Mucosa of descending colon (tissue), 3 donors: ENCODE data around the gene CEP131. TPM values are rescaled to one million over a fixed set of nuclear protein-coding genes. Genes with fewer than 3 reads are reported as not detected.
"Not testable (repeated sequence)": the region's sequence is repeated elsewhere in the genome, so short reads cannot be mapped to it uniquely, and the experiment has no call there.

ENCODE experiments used
- ATAC-seq: fragments of 200-7000 bp; cut with Tn5 transposase; one replicate; pipeline ENCODE4 v1.9.1; 2020; ENCODE audit warnings: mild to moderate bottlenecking, moderate library complexity
- DNase-seq, 3 donors: peaks; one replicate each; pipeline ENCODE4 v3.0.0-alpha.2; 2020
- H3K36me3 ChIP-seq: fragments of 200-600 bp; one replicate; pipeline ENCODE4 v1.8.0; 2021; ENCODE audit warnings: low read depth, mild to moderate bottlenecking
- H3K4me1 ChIP-seq: fragments of 200-600 bp; one replicate; pipeline ENCODE4 v1.8.0; 2021; ENCODE audit warnings: low read depth, mild to moderate bottlenecking
- H3K4me3 ChIP-seq: fragments of 200-600 bp; one replicate; pipeline ENCODE4 v1.8.0; 2021; ENCODE audit warnings: mild to moderate bottlenecking
- H3K9me3 ChIP-seq: fragments of 200-600 bp; one replicate; pipeline ENCODE4 v1.8.0; 2021; ENCODE audit warnings: mild to moderate bottlenecking
- intact Hi-C, 2 donors: fragments of 100-400 bp; cut with DNase I in 1 of 2; cut with micrococcal nuclease in 1 of 2; formaldehyde crosslinking; loops; one replicate each; pipeline versions ENCODE4 v1.11.0 to v1.11.1; 2022; cut with DNase I, micrococcal nuclease
- total RNA-seq, 3 donors: library from RNA; stranded (reverse); fragmentation: NEBNext Ultra II Directional in 2 of 3; extraction: Animal tissue kit (Norgen Biotek cat#: 25700) in 2 of 3; gene quantifications; one replicate each; pipeline versions ENCODE4 v1.2.1 to v1.2.4, GENCODE V29; 2021 to 2023
- TF ChIP-seq, protein P1 (sequence below): fragments of 200-600 bp; IDR thresholded peaks from one replicate; pipeline ENCODE4 v1.8.0; 2022; ENCODE audit warnings: antibody characterized with exemption, mild to moderate bottlenecking
- donor health status: DM: no; HTN: no; CAD: no; lungs with moderate emphysema.
- donor health status: DM: no; HTN: no; CAD: no.
- donor health status: DM: no; HTN: yes; CAD: no.

CEP131 gene
- total RNA-seq, 3 donors from 2014 or later: 5.7 to 9.3 (median 8.7) TPM

DNA sequence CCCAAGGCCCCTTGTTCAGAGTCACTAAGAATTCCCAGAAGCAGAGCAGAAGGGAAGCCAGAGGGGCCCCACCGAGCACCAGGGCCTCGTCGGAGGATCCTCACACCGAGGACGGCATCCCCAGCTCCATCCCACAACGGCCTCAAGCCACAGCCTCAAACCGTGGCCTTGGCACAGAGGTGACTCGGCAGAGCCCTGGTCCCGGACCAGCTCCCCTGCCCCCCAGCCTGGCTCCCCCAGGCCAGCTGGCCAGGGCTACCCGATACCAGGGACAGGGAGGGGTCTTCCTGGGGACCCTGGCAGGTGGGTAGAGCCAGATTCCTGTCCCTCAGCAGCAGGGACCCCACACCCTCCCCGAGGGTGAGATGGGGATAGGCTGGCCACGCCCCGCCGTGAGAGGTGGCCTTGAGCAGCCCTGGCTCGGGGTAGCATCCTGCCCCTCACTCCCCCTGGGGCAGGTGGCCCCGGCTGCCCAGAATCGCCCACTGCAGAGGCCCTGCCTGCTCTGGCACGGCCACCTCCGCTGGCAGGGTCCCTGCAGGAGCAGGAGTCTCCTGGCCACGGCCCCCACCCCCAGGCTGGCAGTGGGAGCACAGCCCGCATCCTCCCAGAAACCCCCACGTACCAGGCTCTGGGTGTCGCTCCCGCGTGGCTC lies 63.0 kb downstream of the CEP131 start:
- no peaks in the 10 kb centered on the region for H3K36me3 ChIP-seq
- H3K4me3 ChIP-seq: no peak overlapping the region
- H3K9me3 ChIP-seq: no peaks in the 10 kb centered on the region
- no peak for DNase-seq
- TF ChIP-seq, protein P1, sequence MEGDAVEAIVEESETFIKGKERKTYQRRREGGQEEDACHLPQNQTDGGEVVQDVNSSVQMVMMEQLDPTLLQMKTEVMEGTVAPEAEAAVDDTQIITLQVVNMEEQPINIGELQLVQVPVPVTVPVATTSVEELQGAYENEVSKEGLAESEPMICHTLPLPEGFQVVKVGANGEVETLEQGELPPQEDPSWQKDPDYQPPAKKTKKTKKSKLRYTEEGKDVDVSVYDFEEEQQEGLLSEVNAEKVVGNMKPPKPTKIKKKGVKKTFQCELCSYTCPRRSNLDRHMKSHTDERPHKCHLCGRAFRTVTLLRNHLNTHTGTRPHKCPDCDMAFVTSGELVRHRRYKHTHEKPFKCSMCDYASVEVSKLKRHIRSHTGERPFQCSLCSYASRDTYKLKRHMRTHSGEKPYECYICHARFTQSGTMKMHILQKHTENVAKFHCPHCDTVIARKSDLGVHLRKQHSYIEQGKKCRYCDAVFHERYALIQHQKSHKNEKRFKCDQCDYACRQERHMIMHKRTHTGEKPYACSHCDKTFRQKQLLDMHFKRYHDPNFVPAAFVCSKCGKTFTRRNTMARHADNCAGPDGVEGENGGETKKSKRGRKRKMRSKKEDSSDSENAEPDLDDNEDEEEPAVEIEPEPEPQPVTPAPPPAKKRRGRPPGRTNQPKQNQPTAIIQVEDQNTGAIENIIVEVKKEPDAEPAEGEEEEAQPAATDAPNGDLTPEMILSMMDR: no peak
- no peaks in the 10 kb centered on the region for H3K4me1 ChIP-seq
- intact Hi-C loops: no loop called here
- no peak for ATAC-seq

DNA sequence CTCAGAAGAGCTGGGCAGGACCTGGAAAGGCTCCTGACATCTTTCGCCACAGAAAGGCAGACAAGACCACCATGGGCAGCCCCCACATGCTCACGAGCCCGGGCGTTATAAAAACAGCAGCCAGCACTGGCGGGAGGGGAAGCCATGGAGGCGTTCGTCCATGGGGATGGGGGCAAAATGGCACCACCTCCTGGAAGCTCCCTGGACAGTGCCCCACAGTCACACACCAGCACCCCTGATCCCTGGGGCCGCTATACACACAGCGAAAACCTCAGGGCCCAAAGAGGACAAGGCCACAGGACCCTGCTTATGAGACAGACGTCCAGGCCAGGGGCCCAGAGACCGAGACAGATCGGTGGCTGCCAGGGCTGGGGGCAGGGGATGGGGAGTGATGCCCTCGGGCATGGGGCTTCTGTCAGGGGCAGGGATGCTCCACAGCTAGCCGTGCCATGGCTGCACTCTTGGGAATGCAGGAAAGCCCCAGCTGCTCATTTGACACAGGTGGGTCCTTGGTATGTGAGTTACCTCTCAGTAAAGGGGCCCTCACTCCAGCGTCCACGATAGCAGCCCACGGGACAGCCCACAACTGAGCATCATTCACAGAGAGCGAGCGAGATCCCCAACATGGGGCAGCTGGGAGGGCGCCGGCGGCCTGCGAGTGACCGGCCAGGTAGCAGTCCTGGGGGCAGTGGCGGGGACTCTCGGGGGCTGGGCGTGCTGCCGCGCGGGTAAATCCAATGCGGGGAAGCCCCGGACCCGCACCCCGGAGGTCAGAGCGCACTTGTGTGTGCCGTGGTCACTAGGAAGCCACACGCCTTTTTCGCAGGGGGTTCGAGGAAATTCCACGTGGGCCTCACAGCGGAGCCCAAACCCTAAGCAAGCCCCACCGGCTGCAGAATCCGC lies 63.8 kb downstream of the CEP131 start:
- DNase-seq (no peak), ATAC-seq (no peak)
- TF ChIP-seq, protein P1: no peak
- Histone ChIP-seq H3K4me1 (no peaks in the 10 kb centered on the region), H3K9me3 (no peaks in the 10 kb centered on the region), H3K36me3 (no peaks in the 10 kb centered on the region), H3K4me3 (no peak overlapping the region)
- intact Hi-C loops: no loop called here

DNA sequence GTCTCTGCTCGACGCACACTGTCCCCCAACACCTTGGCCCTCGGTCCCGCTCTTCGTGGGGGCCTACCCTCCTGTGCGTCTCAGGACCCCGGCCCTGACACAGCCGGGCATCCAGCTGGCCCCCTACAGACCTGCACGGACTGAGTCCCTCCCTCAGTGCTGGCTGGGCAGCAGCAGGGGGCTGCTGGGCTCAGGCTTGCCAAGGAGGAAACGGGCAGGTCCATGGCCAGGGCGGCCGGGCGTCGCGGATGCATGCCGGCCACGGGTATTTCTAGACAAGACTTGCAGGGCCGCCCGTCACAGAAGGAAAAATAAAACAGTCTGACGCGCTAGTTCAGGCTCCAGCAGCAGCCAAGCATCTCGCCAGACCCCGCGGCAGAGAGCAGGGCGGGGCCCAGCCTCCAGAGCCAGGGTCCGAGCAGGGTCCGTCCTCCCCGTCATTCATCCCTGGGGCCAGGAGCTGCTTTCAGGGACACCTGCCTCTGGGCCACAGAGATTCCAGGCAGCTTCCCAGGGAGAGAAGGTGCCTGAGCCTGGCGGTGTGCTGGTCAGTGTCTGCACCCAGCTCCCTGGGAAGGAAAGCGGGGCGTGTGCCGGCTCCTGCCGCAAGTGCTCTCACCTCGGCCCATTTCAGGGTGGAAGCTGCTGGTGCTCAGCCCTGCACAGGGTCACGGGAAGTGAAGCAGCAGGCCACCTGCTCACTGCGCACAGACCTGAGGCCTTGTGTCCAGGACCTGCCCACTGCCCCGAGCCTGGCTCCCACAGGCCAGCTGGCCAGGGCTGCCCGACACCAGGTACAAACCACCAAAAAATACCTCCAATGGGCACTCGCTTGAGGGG lies 64.7 kb downstream of the CEP131 start:
- TF ChIP-seq, protein P1: no peak
- Histone ChIP-seq H3K4me3 (no peak overlapping the region), H3K9me3 (no peaks in the 10 kb centered on the region), H3K36me3 (no peaks in the 10 kb centered on the region), H3K4me1 (no peaks in the 10 kb centered on the region)
- ATAC-seq: no peak
- DNase-seq: no peak
- intact Hi-C loops: no loop called here

DNA sequence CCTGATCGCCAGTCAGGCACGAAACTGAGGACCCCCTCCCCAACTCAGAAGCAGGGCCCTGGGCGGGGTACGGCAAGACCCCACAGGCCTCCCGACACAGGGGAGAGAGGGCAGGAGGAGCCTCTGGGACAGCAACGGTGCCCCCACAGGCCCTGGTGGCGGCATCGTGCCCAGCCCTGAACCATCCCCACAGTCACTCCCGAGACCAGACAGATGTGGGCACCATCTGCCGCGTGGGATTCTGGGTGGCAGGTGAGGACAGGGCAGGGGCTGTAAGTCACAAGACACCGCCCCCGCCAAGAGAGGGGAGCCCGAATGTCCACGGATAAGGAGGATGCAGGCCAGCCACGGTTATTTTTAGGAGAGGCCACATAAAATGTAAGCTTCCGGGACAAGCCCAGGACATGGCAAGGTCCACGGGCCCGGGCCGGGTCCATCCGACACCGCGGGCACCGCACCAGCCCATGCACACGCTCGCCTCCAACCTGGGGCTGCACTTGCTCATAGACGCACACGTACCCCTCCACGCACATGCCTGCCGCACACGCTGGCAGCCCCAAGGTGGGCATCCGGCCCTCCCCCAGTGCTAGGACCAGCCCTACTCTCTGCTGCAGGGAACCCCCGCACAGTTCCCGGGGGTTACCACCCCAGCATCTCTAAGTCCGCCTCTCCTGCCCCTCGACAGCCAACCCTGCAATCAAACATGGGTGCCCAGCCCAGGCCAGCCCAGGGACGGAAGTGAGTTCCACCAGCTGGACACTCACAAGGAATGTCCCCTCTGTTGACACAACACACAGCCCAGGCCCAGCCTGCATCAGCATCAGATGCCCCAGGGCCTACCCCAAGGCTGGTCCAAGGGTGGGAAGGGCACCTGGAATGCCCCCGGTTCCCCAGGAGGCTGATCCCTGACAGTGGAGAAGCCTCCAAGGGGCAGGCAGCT lies 65.6 kb downstream of the CEP131 start:
- H3K9me3 ChIP-seq: no peaks in the 10 kb centered on the region
- TF ChIP-seq, protein P1: no peak
- H3K4me1 ChIP-seq: no peaks in the 10 kb centered on the region
- ATAC-seq: no peak
- no peak for DNase-seq
- H3K36me3 ChIP-seq: no peaks in the 10 kb centered on the region
- intact Hi-C loops: no loop called here
- no peak overlapping the region for H3K4me3 ChIP-seq

DNA sequence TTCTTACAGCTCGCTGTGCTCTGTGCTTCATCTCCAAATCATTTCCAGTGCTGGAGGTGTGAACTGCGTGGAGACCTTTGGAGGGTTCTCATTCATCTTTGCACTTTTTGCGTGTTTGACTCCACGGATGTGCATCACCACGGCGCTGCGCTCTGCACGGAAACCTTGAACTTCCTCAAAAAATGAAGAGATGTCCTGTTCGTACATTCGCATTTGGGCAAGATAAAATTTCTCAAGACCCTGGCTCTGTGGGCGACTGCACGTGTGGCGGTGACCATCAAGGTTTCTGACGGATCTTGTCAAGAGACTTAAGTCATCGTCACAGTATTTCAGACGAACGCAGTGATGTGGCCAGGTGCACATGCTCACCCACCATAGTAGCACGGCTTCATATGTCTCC lies 67.8 kb downstream of the CEP131 start:
- Histone ChIP-seq H3K4me3 (no peak overlapping the region), H3K4me1 (no peaks in the 10 kb centered on the region), H3K9me3 (no peaks in the 10 kb centered on the region), H3K36me3 (no peaks in the 10 kb centered on the region)
- DNase-seq: no peak
- no peak for ATAC-seq
- TF ChIP-seq, protein P1: no peak
- intact Hi-C loops: no loop called here

DNA sequence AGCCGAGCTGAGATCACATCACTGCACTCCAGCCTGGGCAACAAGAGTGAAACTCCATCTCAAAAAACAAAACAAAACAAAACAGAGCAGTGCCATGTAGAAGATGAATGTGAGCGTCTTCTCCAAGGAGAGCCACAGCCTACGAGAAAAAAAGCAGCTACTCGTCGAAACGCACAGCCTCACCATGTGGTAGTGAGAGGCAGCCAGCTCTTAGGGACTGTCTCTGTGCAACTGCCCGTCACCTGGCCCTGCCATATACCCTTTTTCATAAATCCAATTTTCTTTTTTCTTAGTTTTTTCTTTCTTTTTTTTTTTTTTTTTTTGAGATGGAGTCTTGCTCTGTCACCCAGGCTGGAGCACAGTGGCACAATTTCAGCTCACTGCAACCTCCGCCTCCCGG lies 68.7 kb downstream of the CEP131 start:
- H3K36me3 ChIP-seq, H3K4me1 ChIP-seq, ATAC-seq, DNase-seq, H3K4me3 ChIP-seq, intact Hi-C loops, H3K9me3 ChIP-seq: not testable (repeated sequence)
